HT1080 (cell line): ENCODE results near the gene CPTP. TPM values are rescaled to one million over a fixed set of nuclear protein-coding genes. Genes with fewer than 3 reads are reported as not detected.

ENCODE experiments used
- DNase-seq: peaks from one replicate; pipeline ENCODE4 v3.0.0-alpha.2; 2015; ENCODE audit warnings: low read depth
- total RNA-seq: library from RNA; depleted of rRNA; stranded (reverse); fragments of >200 nt; shearing (Covaris generic); gene quantifications from 2 replicates; pipeline ENCODE4 v1.2.3, GENCODE V29; 2014

Gene CPTP
- total RNA-seq, 1 experiment from 2014 or later, result 55.0 TPM

GRCh38 chr1:1348420-1349255 is 24.0 kb downstream of the CPTP start:
- no peak for DNase-seq

- peak; percentile 39 for DNase-seq
Measured at GRCh38 chr1:1349256-1350012, 24.8 kb downstream of the CPTP start, which contains the start of gene DVL1. DVL1 (minus strand) TSS chr1:1349418; CDS start chr1:1349065, 353 bp downstream.

GRCh38 chr1:1351511-1352427 is 27.2 kb downstream of the CPTP start:
- no peak for DNase-seq

GRCh38 chr1:1352786-1353388 is 28.3 kb downstream of the CPTP start:
- DNase-seq, result no peak

- DNase-seq, result no peak
Measured at GRCh38 chr1:1353389-1354151, 29.0 kb downstream of the CPTP start.

- no peak for DNase-seq
Measured at GRCh38 chr1:1354271-1355247, 30.0 kb downstream of the CPTP start.

GRCh38 chr1:1355416-1355815 is 30.8 kb downstream of the CPTP start:
- DNase-seq, result no peak

GRCh38 chr1:1356166-1356795 is 31.7 kb downstream of the CPTP start:
- DNase-seq, result no peak

- DNase-seq, result no peak
Measured at GRCh38 chr1:1356796-1357401, 32.3 kb downstream of the CPTP start.

- DNase-seq, result no peak
Measured at GRCh38 chr1:1357871-1358432, 33.4 kb downstream of the CPTP start.

- no peak for DNase-seq
Measured at GRCh38 chr1:1358433-1359271, 34.0 kb downstream of the CPTP start, which contains the start of gene MXRA8. MXRA8 (minus strand) TSS chr1:1358555; CDS start chr1:1358504, 51 bp downstream.

GRCh38 chr1:1359308-1359663 is 34.7 kb downstream of the CPTP start:
- no peak for DNase-seq

GRCh38 chr1:1359664-1360468 is 35.3 kb downstream of the CPTP start:
- no peak for DNase-seq

- peak; percentile 92 for DNase-seq
Measured at GRCh38 chr1:1360506-1361169, 36.0 kb downstream of the CPTP start.

- DNase-seq, result no peak
Measured at GRCh38 chr1:1361233-1361981, 36.8 kb downstream of the CPTP start.
